K562 (cell line): ENCODE results near the gene PBX1. TPM values are rescaled to one million over a fixed set of nuclear protein-coding genes. Genes with fewer than 3 reads are reported as not detected.

ENCODE experiments used
- MYC ChIP-seq, 2 experiments: fragments of 250-450 bp in 1 of 2; sonication (Bioruptor Pico) in 1 of 2; IDR thresholded peaks; 2 replicates each; pipeline versions ENCODE4 v1.5.1 to v1.6.1; 2012 to 2021; ENCODE audit warnings: low read depth in 2 of 2, borderline replicate concordance in 1 of 2, improper control_type of control experiment in 1 of 2, low read length in 1 of 2, mild to moderate bottlenecking in 1 of 2, moderate library complexity in 1 of 2
- PHF8 ChIP-seq: fragments of 200-600 bp; sonication (generic); IDR thresholded peaks from 2 replicates; pipeline ENCODE4 v1.6.1; 2012; ENCODE audit warnings: mixed run types, mild to moderate bottlenecking, inconsistent platforms, low read length, moderate library complexity, borderline replicate concordance
- ZBTB8A ChIP-seq: fragments of 450-650 bp; IDR thresholded peaks from 2 replicates; pipeline ENCODE4 v1.6.1; 2018; ENCODE audit warnings: mild to moderate bottlenecking, moderate library complexity; ENCODE audit not compliant: partially characterized antibody
- ZNF778 ChIP-seq: fragments of 450-650 bp; formaldehyde crosslinking; IDR thresholded peaks from 2 replicates; pipeline ENCODE4 v1.4.0; 2020; ENCODE audit warnings: mild to moderate bottlenecking, moderate library complexity
- polyA plus RNA-seq, 8 experiments: library from polyadenylated mRNA; depleted of rRNA in 4 of 8; stranded (reverse) in 5 of 8; unstranded in 3 of 8; fragments of >200 nt; fragmentation: Nextera tagmentation in 2 of 8; fragmentation: Illumina TruSeq in 1 of 8; extraction: Ambion mirVana in 2 of 8; extraction: Trizol in 1 of 8; gene quantifications; 2 replicates each; pipeline versions ENCODE4 v1.2.1 to v1.2.3, GENCODE V29; 2011 to 2014; ENCODE audit warnings: inconsistent platforms in 1 of 8, missing spikeins in 1 of 8
- total RNA-seq, 7 experiments: library from RNA; depleted of rRNA in 6 of 7; stranded (reverse); fragments of >200 nt in 6 of 7; fragmentation: Illumina TruSeq in 2 of 7; extraction: Trizol in 2 of 7; gene quantifications; 2 replicates each; pipeline versions ENCODE4 v1.2.1 to v1.2.3, GENCODE V29; 2011 to 2021; ENCODE audit warnings: low replicate concordance in 1 of 7
- TF ChIP-seq, protein P1 (sequence below): sonication (generic); formaldehyde crosslinking; IDR thresholded peaks from 2 replicates; pipeline ENCODE4 v1.8.0; 2022; ENCODE audit warnings: mild to moderate bottlenecking, missing genetic modification reagents, borderline replicate concordance
- TF ChIP-seq, protein P2 (sequence below), 2 experiments: fragments of 450-650 bp in 1 of 2; sonication (generic) in 1 of 2; formaldehyde crosslinking in 1 of 2; IDR thresholded peaks; 2 replicates each; pipeline versions ENCODE4 v1.7.1 to v1.9.0; 2016 to 2022; ENCODE audit warnings: inconsistent platforms in 1 of 2, mild to moderate bottlenecking in 1 of 2, missing genetic modification reagents in 1 of 2
- TF ChIP-seq, protein P3 (sequence below): fragments of 450-650 bp; formaldehyde crosslinking; IDR thresholded peaks from 2 replicates; pipeline ENCODE4 v1.4.0; 2022; ENCODE audit warnings: missing genetic modification characterization
- TF ChIP-seq, protein P4 (sequence below): fragments of 450-650 bp; IDR thresholded peaks from one replicate; pipeline ENCODE4 v1.6.1; 2018; ENCODE audit warnings: mild to moderate bottlenecking, moderate library complexity; ENCODE audit not compliant: partially characterized antibody
- TF ChIP-seq, protein P5 (sequence below): fragments of 250-450 bp; sonication (Bioruptor Pico); IDR thresholded peaks from 2 replicates; pipeline ENCODE4 v1.5.0; 2021

PBX1 gene
- total and polyA plus RNA-seq, 9 of the 15 experiments (the other 6 are each of a cell fraction or from before 2014, with no cell fraction given) = 0.03 to 0.62 (median 0.17) TPM

DNA sequence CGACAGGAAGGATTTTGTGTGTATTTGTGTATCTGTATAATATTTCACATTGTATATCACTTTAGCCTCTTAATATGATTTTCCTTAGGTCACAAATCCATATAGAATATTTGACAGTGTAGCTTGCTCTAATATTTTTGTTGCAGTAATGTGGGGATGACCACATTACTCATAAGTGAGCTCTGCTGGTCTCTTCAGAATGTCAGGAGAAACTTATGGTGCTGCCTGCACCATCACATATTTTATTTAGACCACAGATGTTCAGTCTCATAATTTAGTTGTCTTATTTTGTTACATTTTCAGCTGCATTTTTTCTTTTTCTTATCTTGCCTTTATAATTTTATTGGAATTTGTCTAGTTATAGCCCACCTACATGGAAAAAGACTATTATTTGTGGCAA, 205.3 kb downstream of the PBX1 start (continued):
- TF ChIP-seq MYC (IDR thresholded peaks at IDR 0.05; ENCODE audit: low read depth, low read length) = no peak
- TF ChIP-seq MYC (CRISPR knock-in tag; IDR thresholded peaks at IDR 0.05; ENCODE audit: borderline replicate concordance, low read depth) = no peak
- TF ChIP-seq, protein P1, sequence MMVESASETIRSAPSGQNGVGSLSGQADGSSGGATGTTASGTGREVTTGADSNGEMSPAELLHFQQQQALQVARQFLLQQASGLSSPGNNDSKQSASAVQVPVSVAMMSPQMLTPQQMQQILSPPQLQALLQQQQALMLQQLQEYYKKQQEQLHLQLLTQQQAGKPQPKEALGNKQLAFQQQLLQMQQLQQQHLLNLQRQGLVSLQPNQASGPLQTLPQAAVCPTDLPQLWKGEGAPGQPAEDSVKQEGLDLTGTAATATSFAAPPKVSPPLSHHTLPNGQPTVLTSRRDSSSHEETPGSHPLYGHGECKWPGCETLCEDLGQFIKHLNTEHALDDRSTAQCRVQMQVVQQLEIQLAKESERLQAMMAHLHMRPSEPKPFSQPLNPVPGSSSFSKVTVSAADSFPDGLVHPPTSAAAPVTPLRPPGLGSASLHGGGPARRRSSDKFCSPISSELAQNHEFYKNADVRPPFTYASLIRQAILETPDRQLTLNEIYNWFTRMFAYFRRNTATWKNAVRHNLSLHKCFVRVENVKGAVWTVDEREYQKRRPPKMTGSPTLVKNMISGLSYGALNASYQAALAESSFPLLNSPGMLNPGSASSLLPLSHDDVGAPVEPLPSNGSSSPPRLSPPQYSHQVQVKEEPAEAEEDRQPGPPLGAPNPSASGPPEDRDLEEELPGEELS (CRISPR knock-in tag) = no peak
- TF ChIP-seq ZNF778 (CRISPR knock-in tag) = no peak
- no peak for TF ChIP-seq ZBTB8A
- TF ChIP-seq, protein P2, sequence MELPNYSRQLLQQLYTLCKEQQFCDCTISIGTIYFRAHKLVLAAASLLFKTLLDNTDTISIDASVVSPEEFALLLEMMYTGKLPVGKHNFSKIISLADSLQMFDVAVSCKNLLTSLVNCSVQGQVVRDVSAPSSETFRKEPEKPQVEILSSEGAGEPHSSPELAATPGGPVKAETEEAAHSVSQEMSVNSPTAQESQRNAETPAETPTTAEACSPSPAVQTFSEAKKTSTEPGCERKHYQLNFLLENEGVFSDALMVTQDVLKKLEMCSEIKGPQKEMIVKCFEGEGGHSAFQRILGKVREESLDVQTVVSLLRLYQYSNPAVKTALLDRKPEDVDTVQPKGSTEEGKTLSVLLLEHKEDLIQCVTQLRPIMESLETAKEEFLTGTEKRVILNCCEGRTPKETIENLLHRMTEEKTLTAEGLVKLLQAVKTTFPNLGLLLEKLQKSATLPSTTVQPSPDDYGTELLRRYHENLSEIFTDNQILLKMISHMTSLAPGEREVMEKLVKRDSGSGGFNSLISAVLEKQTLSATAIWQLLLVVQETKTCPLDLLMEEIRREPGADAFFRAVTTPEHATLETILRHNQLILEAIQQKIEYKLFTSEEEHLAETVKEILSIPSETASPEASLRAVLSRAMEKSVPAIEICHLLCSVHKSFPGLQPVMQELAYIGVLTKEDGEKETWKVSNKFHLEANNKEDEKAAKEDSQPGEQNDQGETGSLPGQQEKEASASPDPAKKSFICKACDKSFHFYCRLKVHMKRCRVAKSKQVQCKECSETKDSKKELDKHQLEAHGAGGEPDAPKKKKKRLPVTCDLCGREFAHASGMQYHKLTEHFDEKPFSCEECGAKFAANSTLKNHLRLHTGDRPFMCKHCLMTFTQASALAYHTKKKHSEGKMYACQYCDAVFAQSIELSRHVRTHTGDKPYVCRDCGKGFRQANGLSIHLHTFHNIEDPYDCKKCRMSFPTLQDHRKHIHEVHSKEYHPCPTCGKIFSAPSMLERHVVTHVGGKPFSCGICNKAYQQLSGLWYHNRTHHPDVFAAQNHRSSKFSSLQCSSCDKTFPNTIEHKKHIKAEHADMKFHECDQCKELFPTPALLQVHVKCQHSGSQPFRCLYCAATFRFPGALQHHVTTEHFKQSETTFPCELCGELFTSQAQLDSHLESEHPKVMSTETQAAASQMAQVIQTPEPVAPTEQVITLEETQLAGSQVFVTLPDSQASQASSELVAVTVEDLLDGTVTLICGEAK (IDR thresholded peaks at IDR 0.05) = no peak
- TF ChIP-seq, protein P2 (CRISPR knock-in tag; IDR thresholded peaks at IDR 0.05) = no peak
- TF ChIP-seq, protein P3, sequence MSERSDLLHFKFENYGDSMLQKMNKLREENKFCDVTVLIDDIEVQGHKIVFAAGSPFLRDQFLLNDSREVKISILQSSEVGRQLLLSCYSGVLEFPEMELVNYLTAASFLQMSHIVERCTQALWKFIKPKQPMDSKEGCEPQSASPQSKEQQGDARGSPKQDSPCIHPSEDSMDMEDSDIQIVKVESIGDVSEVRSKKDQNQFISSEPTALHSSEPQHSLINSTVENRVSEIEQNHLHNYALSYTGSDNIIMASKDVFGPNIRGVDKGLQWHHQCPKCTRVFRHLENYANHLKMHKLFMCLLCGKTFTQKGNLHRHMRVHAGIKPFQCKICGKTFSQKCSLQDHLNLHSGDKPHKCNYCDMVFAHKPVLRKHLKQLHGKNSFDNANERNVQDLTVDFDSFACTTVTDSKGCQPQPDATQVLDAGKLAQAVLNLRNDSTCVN = no peak
- TF ChIP-seq, protein P4, sequence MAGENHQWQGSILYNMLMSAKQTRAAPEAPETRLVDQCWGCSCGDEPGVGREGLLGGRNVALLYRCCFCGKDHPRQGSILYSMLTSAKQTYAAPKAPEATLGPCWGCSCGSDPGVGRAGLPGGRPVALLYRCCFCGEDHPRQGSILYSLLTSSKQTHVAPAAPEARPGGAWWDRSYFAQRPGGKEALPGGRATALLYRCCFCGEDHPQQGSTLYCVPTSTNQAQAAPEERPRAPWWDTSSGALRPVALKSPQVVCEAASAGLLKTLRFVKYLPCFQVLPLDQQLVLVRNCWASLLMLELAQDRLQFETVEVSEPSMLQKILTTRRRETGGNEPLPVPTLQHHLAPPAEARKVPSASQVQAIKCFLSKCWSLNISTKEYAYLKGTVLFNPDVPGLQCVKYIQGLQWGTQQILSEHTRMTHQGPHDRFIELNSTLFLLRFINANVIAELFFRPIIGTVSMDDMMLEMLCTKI = no peak
- TF ChIP-seq, protein P5, sequence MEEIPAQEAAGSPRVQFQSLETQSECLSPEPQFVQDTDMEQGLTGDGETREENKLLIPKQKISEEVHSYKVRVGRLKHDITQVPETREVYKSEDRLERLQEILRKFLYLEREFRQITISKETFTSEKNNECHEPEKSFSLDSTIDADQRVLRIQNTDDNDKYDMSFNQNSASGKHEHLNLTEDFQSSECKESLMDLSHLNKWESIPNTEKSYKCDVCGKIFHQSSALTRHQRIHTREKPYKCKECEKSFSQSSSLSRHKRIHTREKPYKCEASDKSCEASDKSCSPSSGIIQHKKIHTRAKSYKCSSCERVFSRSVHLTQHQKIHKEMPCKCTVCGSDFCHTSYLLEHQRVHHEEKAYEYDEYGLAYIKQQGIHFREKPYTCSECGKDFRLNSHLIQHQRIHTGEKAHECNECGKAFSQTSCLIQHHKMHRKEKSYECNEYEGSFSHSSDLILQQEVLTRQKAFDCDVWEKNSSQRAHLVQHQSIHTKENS = no peak
- no peak for TF ChIP-seq PHF8
